CD14-positive monocyte (primary cell): ENCODE data around the gene RPS6KA2. TPM values are rescaled to one million over a fixed set of nuclear protein-coding genes. Genes with fewer than 3 reads are reported as not detected.

Source experiments
- DNase-seq, 3 donors: peaks; one replicate each; pipeline ENCODE4 v3.0.0-alpha.2; 2011 to 2022
- H2AFZ ChIP-seq: 2 replicates; pipeline ENCODE4 v1.6.0; 2012; ENCODE audit warnings: mild to moderate bottlenecking, low read depth, low read length, inconsistent platforms; ENCODE audit not compliant: insufficient read depth, poor library complexity, severe bottlenecking
- H3K27ac ChIP-seq, 2 donors: 1 replicate in 1 of 2; 2 replicates in 1 of 2; pipeline ENCODE4 v1.5.1; 2012 to 2013; ENCODE audit warnings: low read length in 2 of 2, control low read depth in 1 of 2, inconsistent platforms in 1 of 2, low read depth in 1 of 2, mild to moderate bottlenecking in 1 of 2
- H3K27me3 ChIP-seq, 2 donors: one replicate each; pipeline versions ENCODE4 v1.6.0 to v1.6.1; 2011 to 2013; ENCODE audit warnings: low read length in 2 of 2; ENCODE audit not compliant: control insufficient read depth in 2 of 2, insufficient read depth in 2 of 2
- H3K36me3 ChIP-seq, 2 donors: replicated peaks in 1 of 2; 1 replicate in 1 of 2; 2 replicates in 1 of 2; pipeline versions ENCODE4 v1.5.1 to v1.6.1; 2012 to 2013; ENCODE audit warnings: low read length in 2 of 2, control low read depth in 1 of 2, inconsistent platforms in 1 of 2, mild to moderate bottlenecking in 1 of 2; ENCODE audit not compliant: insufficient read depth in 2 of 2, control insufficient read depth in 1 of 2
- H3K4me1 ChIP-seq, 2 donors: 1 replicate in 1 of 2; 2 replicates in 1 of 2; pipeline versions ENCODE4 v1.5.1 to v1.6.1; 2012 to 2013; ENCODE audit warnings: low read length in 2 of 2, control low read depth in 1 of 2, inconsistent platforms in 1 of 2, mild to moderate bottlenecking in 1 of 2, moderate library complexity in 1 of 2; ENCODE audit not compliant: insufficient read depth in 2 of 2, control insufficient read depth in 1 of 2
- H3K4me2 ChIP-seq: replicated peaks from 2 replicates; pipeline ENCODE3; 2012; ENCODE audit warnings: low read length, moderate library complexity, mild to moderate bottlenecking; ENCODE audit not compliant: poor library complexity, severe bottlenecking; ENCODE audit errors: extremely low read depth
- H3K4me3 ChIP-seq, 3 experiments: fragments of 200-600 bp in 1 of 3; sonication (generic) in 1 of 3; replicated peaks in 1 of 3; 1 replicate in 2 of 3; 2 replicates in 1 of 3; pipeline ENCODE4 v1.5.1; 2011 to 2013; ENCODE audit warnings: low read length in 3 of 3, mild to moderate bottlenecking in 3 of 3, control low read depth in 2 of 3, low read depth in 2 of 3, inconsistent platforms in 1 of 3, moderate library complexity in 1 of 3
- H3K79me2 ChIP-seq: 2 replicates; pipeline ENCODE4 v1.6.0; 2012; ENCODE audit warnings: mild to moderate bottlenecking, control low read depth, inconsistent platforms, low read length, moderate library complexity; ENCODE audit not compliant: insufficient read depth
- H3K9ac ChIP-seq: 2 replicates; pipeline ENCODE4 v1.6.0; 2017; ENCODE audit warnings: low read length, mild to moderate bottlenecking; ENCODE audit not compliant: insufficient read depth, poor library complexity, severe bottlenecking
- H3K9me3 ChIP-seq, 2 donors: replicated peaks in 1 of 2; 1 replicate in 1 of 2; 2 replicates in 1 of 2; pipeline versions ENCODE4 v1.5.1 to v1.6.1; 2012 to 2013; ENCODE audit warnings: low read length in 2 of 2, control low read depth in 1 of 2; ENCODE audit not compliant: control insufficient read depth in 1 of 2, insufficient read depth in 1 of 2
- H4K20me1 ChIP-seq: 2 replicates; pipeline ENCODE4 v1.6.0; 2012; ENCODE audit warnings: mild to moderate bottlenecking, low read length, control low read depth, moderate library complexity; ENCODE audit not compliant: insufficient read depth
- H3K27ac Mint-ChIP-seq, 7 donors: one replicate each; pipeline ENCODE4 v1.8.0; 2020; ENCODE audit warnings: mild to moderate bottlenecking in 7 of 7, mixed read lengths in 7 of 7, moderate library complexity in 6 of 7, inconsistent platforms in 2 of 7
- H3K27me3 Mint-ChIP-seq, 3 donors: one replicate each; pipeline ENCODE4 v1.8.0; 2021 to 2022; ENCODE audit warnings: low read depth in 3 of 3, mild to moderate bottlenecking in 3 of 3, mixed read lengths in 3 of 3, moderate library complexity in 3 of 3, inconsistent platforms in 1 of 3
- H3K36me3 Mint-ChIP-seq, 2 donors: one replicate each; pipeline ENCODE4 v1.8.0; 2020; ENCODE audit warnings: mixed read lengths in 2 of 2, inconsistent platforms in 1 of 2, mild to moderate bottlenecking in 1 of 2
- H3K4me1 Mint-ChIP-seq: one replicate; pipeline ENCODE4 v1.8.0; 2020; ENCODE audit warnings: mild to moderate bottlenecking, mixed read lengths
- H3K4me3 Mint-ChIP-seq, 2 donors: one replicate each; pipeline ENCODE4 v1.8.0; 2020; ENCODE audit warnings: mild to moderate bottlenecking in 2 of 2, mixed read lengths in 2 of 2, moderate library complexity in 1 of 2
- H3K9me3 Mint-ChIP-seq, 7 donors: one replicate each; pipeline ENCODE4 v1.8.0; 2020 to 2022; ENCODE audit warnings: mixed read lengths in 7 of 7, mild to moderate bottlenecking in 6 of 7, moderate library complexity in 6 of 7, inconsistent platforms in 2 of 7
- CTCF ChIP-seq: fragments of 200-600 bp; IDR thresholded peaks from one replicate; pipeline ENCODE4 v1.8.0; 2022; ENCODE audit warnings: antibody characterized with exemption, mild to moderate bottlenecking
- WGBS: methylation state at CpG from one replicate; pipeline ENCODE4 v1.1.5; 2013; ENCODE audit warnings: missing lambda C conversion rate; ENCODE audit not compliant: insufficient coverage; 5-methylcytosine and 5-hydroxymethylcytosine counted together
- intact Hi-C, 2 donors: fragments of 100-400 bp; cut with micrococcal nuclease; formaldehyde crosslinking; loops; one replicate each; pipeline versions ENCODE4 v1.15.0 to v1.15.1; 2023
- polyA plus RNA-seq, 3 donors: library from polyadenylated mRNA; depleted of rRNA in 1 of 3; unstranded in 2 of 3; stranded (reverse) in 1 of 3; fragments of 300-500 nt in 2 of 3; fragments of >200 nt in 1 of 3; fragmentation: Illumina TruSeq in 2 of 3; gene quantifications; 1 replicate in 2 of 3; 2 replicates in 1 of 3; pipeline ENCODE4 v1.2.3, GENCODE V29; 2012 to 2021

RPS6KA2 gene
- polyA plus RNA-seq, 3 donors, result 1.4 to 3.1 (median 1.9) TPM

GRCh38 chr6:166466178-166467122 is 160.6 kb downstream of the RPS6KA2 start:
- intact Hi-C loops, result no loop called here
- Histone ChIP-seq H3K79me2 (no peaks in the 10 kb centered on the region), H4K20me1 (no peaks in the 10 kb centered on the region), H3K27ac (no peak overlapping the region), H3K36me3 (no peaks in the 10 kb centered on the region), H3K4me1 (peaks cover 12 to 23% of the 10 kb centered on the region in 2 donors), H3K9ac (no peak overlapping the region), H3K9me3 (no peaks in the 10 kb centered on the region), H3K27me3 (no peaks in the 10 kb centered on the region), H2AFZ (no peak overlapping the region), H3K4me2 (no peak overlapping the region), H3K4me3 (no peak overlapping the region)
- Mint-ChIP-seq H3K27ac (peak overlapping the region in 1 of 7 donors; percentile 8), H3K4me3 (no peak overlapping the region), H3K9me3 (no peaks in the 10 kb centered on the region), H3K27me3 (peaks cover 3 to 4% (median 3%) of the 10 kb centered on the region in 3 donors), H3K4me1 (peaks cover 24% of the 10 kb centered on the region), H3K36me3 (no peaks in the 10 kb centered on the region)
- no peak for TF ChIP-seq CTCF
- no peak for DNase-seq
- WGBS, result 89% methylated on average over 5 of the region's 9 CpGs

GRCh38 chr6:166465671-166466087 is 161.4 kb downstream of the RPS6KA2 start:
- Mint-ChIP-seq H3K27ac (no peak overlapping the region), H3K27me3 (peaks cover 3 to 5% (median 4%) of the 10 kb centered on the region in 3 donors), H3K9me3 (no peaks in the 10 kb centered on the region), H3K4me1 (peaks cover 27% of the 10 kb centered on the region), H3K36me3 (no peaks in the 10 kb centered on the region), H3K4me3 (no peak overlapping the region)
- DNase-seq, result no peak
- no peak for TF ChIP-seq CTCF
- WGBS, result 80% methylated on average over 10 of the region's 11 CpGs
- Histone ChIP-seq H3K27me3 (no peaks in the 10 kb centered on the region), H3K9ac (no peak overlapping the region), H2AFZ (no peak overlapping the region), H3K4me3 (no peak overlapping the region), H3K9me3 (no peaks in the 10 kb centered on the region), H3K27ac (no peak overlapping the region), H3K36me3 (no peaks in the 10 kb centered on the region), H3K4me2 (no peak overlapping the region), H3K4me1 (peaks cover 12 to 23% of the 10 kb centered on the region in 2 donors), H4K20me1 (no peaks in the 10 kb centered on the region), H3K79me2 (no peaks in the 10 kb centered on the region)
- intact Hi-C loops, result no loop called here
